HCT116 (cell line): ENCODE results near the gene POLR2C. TPM values are rescaled to one million over a fixed set of nuclear protein-coding genes. Genes with fewer than 3 reads are reported as not detected.

Source experiments
- ATAC-seq: fragments of 200-7000 bp; cut with Tn5 transposase; 2 replicates; pipeline ENCODE4 v1.9.1; 2020; ENCODE audit warnings: mild to moderate bottlenecking, moderate library complexity
- BruUV-seq: library from RNA; stranded (reverse); fragments of 400-500 nt; replicated peaks from 2 replicates; lab custom pipeline; 2021; lab: Mats Ljungman, UMichigan
- CTCF ChIA-PET: fragments of 300-600 bp; sonication (Branson Sonifier 250); formaldehyde crosslinking; loops from one replicate; lab custom pipeline; 2021; ENCODE audit warnings: antibody characterized with exemption; lab: Charles Lee
- POLR2A ChIA-PET: fragments of 300-600, 350-600 bp; sonication (Branson Sonifier 250); formaldehyde crosslinking; loops from one replicate; lab custom pipeline; 2021; ENCODE audit warnings: antibody characterized with exemption; lab: Charles Lee
- RAD21 ChIA-PET, 2 experiments: fragments of 300-600 bp; sonication (Branson Sonifier 250); formaldehyde crosslinking; loops; one replicate each; lab custom pipeline; 2023; ENCODE audit warnings: low total read pairs in 2 of 2; ENCODE audit not compliant: uncharacterized antibody in 2 of 2, unreplicated experiment in 2 of 2, low non-redundant PET in 1 of 2; lab: Charles Lee
- DNase-seq: peaks from one replicate; pipeline ENCODE4 v3.0.0-alpha.2; 2010; ENCODE audit warnings: low read depth, low spot score
- H2AFZ ChIP-seq: fragments of 200-600 bp; shearing (Covaris generic), sonication (generic); 2 replicates; pipeline ENCODE4 v1.6.1; 2017; ENCODE audit warnings: low read depth, mixed run types, mixed read lengths, antibody characterized with exemption, low read length; ENCODE audit not compliant: poor library complexity, severe bottlenecking
- H3K27ac ChIP-seq: 2 replicates; pipeline ENCODE4 v1.5.1; 2012; ENCODE audit warnings: low read depth, low read length
- H3K27me3 ChIP-seq: fragments of 200-600 bp; sonication (generic); 2 replicates; pipeline ENCODE4 v1.6.1; 2016; ENCODE audit warnings: mixed run types, low read length, mixed read lengths; ENCODE audit not compliant: insufficient read depth
- H3K36me3 ChIP-seq, 2 experiments: fragments of 200-500 bp in 1 of 2; fragments of 200-600 bp in 1 of 2; sonication (Bioruptor generic) in 1 of 2; sonication (generic) in 1 of 2; 2 replicates each; pipeline versions ENCODE4 v1.5.1 to v1.6.1; 2014 to 2016; ENCODE audit warnings: low read length in 2 of 2, inconsistent platforms in 1 of 2, mixed read lengths in 1 of 2, mixed run types in 1 of 2; ENCODE audit not compliant: insufficient read depth in 2 of 2, control insufficient read depth in 1 of 2
- H3K4me1 ChIP-seq, 2 experiments: fragments of 200-600 bp in 1 of 2; sonication (generic) in 1 of 2; 2 replicates each; pipeline versions ENCODE4 v1.5.1 to v1.6.1; 2012 to 2017; ENCODE audit warnings: low read length in 2 of 2, inconsistent platforms in 1 of 2, mild to moderate bottlenecking in 1 of 2, mixed read lengths in 1 of 2, mixed run types in 1 of 2, moderate library complexity in 1 of 2; ENCODE audit not compliant: insufficient read depth in 2 of 2, control insufficient read depth in 1 of 2
- H3K4me2 ChIP-seq: fragments of 200-600 bp; sonication (generic); 2 replicates; pipeline ENCODE4 v1.6.1; 2017; ENCODE audit warnings: mixed run types, low read length, mixed read lengths
- H3K4me3 ChIP-seq, 2 experiments: fragments of 200-600 bp in 1 of 2; sonication (generic) in 1 of 2; replicated peaks in 1 of 2; 2 replicates each; pipeline ENCODE4 v1.5.1; 2011 to 2016; ENCODE audit warnings: low read length in 2 of 2, control low read depth in 1 of 2, low read depth in 1 of 2, mild to moderate bottlenecking in 1 of 2, mixed read lengths in 1 of 2, mixed run types in 1 of 2
- H3K79me2 ChIP-seq: fragments of 200-600 bp; sonication (generic); 2 replicates; pipeline ENCODE4 v1.6.1; 2017; ENCODE audit warnings: mild to moderate bottlenecking, mixed run types, low read length, moderate library complexity, mixed read lengths; ENCODE audit not compliant: insufficient read depth
- H3K9ac ChIP-seq: fragments of 200-600 bp; sonication (generic); 2 replicates; pipeline ENCODE4 v1.6.1; 2016; ENCODE audit warnings: low read length, mixed read lengths
- H3K9me2 ChIP-seq: fragments of 200-600 bp; sonication (generic), shearing (Covaris generic); 2 replicates; pipeline ENCODE4 v1.6.1; 2017; ENCODE audit warnings: mixed run types, mild to moderate bottlenecking, moderate library complexity; ENCODE audit not compliant: insufficient read depth
- H3K9me3 ChIP-seq, 2 experiments: fragments of 200-500 bp in 1 of 2; fragments of 200-600 bp in 1 of 2; sonication (Bioruptor generic) in 1 of 2; sonication (generic) in 1 of 2; 2 replicates each; pipeline ENCODE4 v1.6.1; 2014 to 2017; ENCODE audit warnings: low read length in 2 of 2, mixed read lengths in 2 of 2, inconsistent platforms in 1 of 2, low read depth in 1 of 2, mild to moderate bottlenecking in 1 of 2, mixed run types in 1 of 2, moderate library complexity in 1 of 2; ENCODE audit not compliant: control insufficient read depth in 1 of 2, insufficient read depth in 1 of 2
- H4K20me1 ChIP-seq: fragments of 200-600 bp; sonication (generic), shearing (Covaris generic); 2 replicates; pipeline ENCODE4 v1.6.1; 2017; ENCODE audit warnings: mixed run types, mild to moderate bottlenecking, moderate library complexity; ENCODE audit not compliant: insufficient read depth
- CBX3 ChIP-seq: IDR thresholded peaks from 2 replicates; pipeline ENCODE4 v1.6.1; 2012; ENCODE audit warnings: low read depth
- CEBPB ChIP-seq: IDR thresholded peaks from 2 replicates; pipeline ENCODE4 v1.6.1; 2012; ENCODE audit warnings: low read depth
- ELF1 ChIP-seq: IDR thresholded peaks from 2 replicates; pipeline ENCODE4 v1.6.1; 2012; ENCODE audit warnings: low read depth, borderline replicate concordance
- EZH2 ChIP-seq: fragments of 200-600 bp; sonication (generic); IDR thresholded peaks from 2 replicates; pipeline ENCODE4 v1.6.1; 2017; ENCODE audit warnings: antibody characterized with exemption, mixed run types
- EZH2phosphoT487 ChIP-seq: fragments of 200-600 bp; IDR thresholded peaks from 2 replicates; pipeline ENCODE4 v1.6.1; 2018; ENCODE audit warnings: antibody characterized with exemption, borderline replicate concordance
- JUND ChIP-seq: IDR thresholded peaks from 2 replicates; pipeline ENCODE4 v1.6.1; 2012
- POLR2AphosphoS5 ChIP-seq: IDR thresholded peaks from 2 replicates; pipeline ENCODE4 v1.6.1; 2011; ENCODE audit warnings: mild to moderate bottlenecking, low read depth, low read length, moderate library complexity
- RAD21 ChIP-seq: IDR thresholded peaks from 2 replicates; pipeline ENCODE4 v1.6.1; 2012; ENCODE audit warnings: low read depth, mild to moderate bottlenecking
- SRF ChIP-seq: IDR thresholded peaks from 2 replicates; pipeline ENCODE4 v1.6.1; 2012; ENCODE audit warnings: low read depth
- TCF7L2 ChIP-seq: IDR thresholded peaks from 2 replicates; pipeline ENCODE4 v1.7.0; 2011; ENCODE audit warnings: borderline replicate concordance, inconsistent platforms; ENCODE audit not compliant: insufficient read depth, insufficient read length; ENCODE audit errors: extremely low read depth
- YY1 ChIP-seq: IDR thresholded peaks from 2 replicates; pipeline ENCODE4 v1.6.1; 2011; ENCODE audit warnings: low read length, low read depth, moderate library complexity, mild to moderate bottlenecking; ENCODE audit not compliant: insufficient replicate concordance; ENCODE audit errors: extremely low read depth
- intact Hi-C: fragments of 100-400 bp; cut with micrococcal nuclease; formaldehyde crosslinking; loops from 2 replicates; pipeline ENCODE4 v1.10.0; 2022
- total RNA-seq: library from RNA; stranded (reverse); gene quantifications from one replicate; pipeline ENCODE4 v1.2.1, GENCODE V29; 2021; ENCODE audit not compliant: unreplicated experiment
- TF ChIP-seq, protein P1 (sequence below): IDR thresholded peaks from 2 replicates; pipeline ENCODE4 v1.6.1; 2012
- TF ChIP-seq, protein P2 (sequence below), 3 experiments: fragments of 200-600 bp in 1 of 3; sonication (generic) in 1 of 3; IDR thresholded peaks in 2 of 3; conservative IDR thresholded peaks in 1 of 3; 2 replicates each; pipeline ENCODE4 v1.5.1; 2012 to 2017; ENCODE audit warnings: low read depth in 2 of 3, low read length in 2 of 3, antibody characterized with exemption in 1 of 3, borderline replicate concordance in 1 of 3, control low read depth in 1 of 3, mild to moderate bottlenecking in 1 of 3, mixed read lengths in 1 of 3, mixed run types in 1 of 3, moderate library complexity in 1 of 3; ENCODE audit not compliant: insufficient read depth in 1 of 3
- TF ChIP-seq, protein P3 (sequence below): IDR thresholded peaks from 2 replicates; pipeline ENCODE4 v1.6.1; 2012; ENCODE audit warnings: low read depth

The POLR2C gene
- total RNA-seq, 1 experiment from 2014 or later, result 74.4 TPM

DNA sequence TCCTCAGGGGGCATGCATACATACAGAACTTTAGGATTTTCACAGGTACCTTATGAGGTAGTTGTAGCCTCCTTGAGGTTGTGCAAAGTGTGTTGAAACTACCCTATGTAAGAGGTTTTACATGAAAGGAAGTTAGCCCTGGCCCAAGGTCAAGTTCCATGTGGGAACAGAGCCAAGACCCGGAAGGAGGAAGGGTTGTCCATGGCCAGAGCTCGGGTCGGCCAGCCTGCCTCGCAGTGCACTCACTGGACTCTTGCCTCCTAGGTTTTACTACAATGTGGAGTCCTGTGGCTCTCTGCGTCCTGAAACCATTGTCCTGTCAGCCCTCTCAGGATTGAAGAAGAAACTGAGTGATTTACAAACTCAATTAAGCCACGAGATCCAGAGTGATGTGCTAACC, 8.2 kb downstream of the POLR2C start:
- Histone ChIP-seq H3K36me3 (peaks cover 47 to 62% of the 10 kb centered on the region in 2 experiments; a peak in 3 of 4 replicates), H3K27ac (no peak overlapping the region), H3K4me1 (peaks cover 0 to 2% of the 10 kb centered on the region in 2 experiments; a peak in 2 of 4 replicates), H3K9me2 (no peaks in the 10 kb centered on the region), H3K9me3 (no peaks in the 10 kb centered on the region), H4K20me1 (no peaks in the 10 kb centered on the region), H3K4me2 (no peak overlapping the region), H3K9ac (no peak overlapping the region)
- ChIA-PET POLR2A (interaction anchor here (0.6 kb wide), 1 partner anchor 25 kb away, joined by 4 read pairs; no protein-coding TSS in a partner anchor), RAD21 (no interaction called here), CTCF (no interaction called here)
- BruUV-seq, result no TSS peak
- no peak for TF ChIP-seq YY1
- TF ChIP-seq JUND, result no peak
- TF ChIP-seq, protein P1, sequence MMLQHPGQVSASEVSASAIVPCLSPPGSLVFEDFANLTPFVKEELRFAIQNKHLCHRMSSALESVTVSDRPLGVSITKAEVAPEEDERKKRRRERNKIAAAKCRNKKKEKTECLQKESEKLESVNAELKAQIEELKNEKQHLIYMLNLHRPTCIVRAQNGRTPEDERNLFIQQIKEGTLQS, result no peak
- no peak for TF ChIP-seq TCF7L2
- TF ChIP-seq, protein P2, sequence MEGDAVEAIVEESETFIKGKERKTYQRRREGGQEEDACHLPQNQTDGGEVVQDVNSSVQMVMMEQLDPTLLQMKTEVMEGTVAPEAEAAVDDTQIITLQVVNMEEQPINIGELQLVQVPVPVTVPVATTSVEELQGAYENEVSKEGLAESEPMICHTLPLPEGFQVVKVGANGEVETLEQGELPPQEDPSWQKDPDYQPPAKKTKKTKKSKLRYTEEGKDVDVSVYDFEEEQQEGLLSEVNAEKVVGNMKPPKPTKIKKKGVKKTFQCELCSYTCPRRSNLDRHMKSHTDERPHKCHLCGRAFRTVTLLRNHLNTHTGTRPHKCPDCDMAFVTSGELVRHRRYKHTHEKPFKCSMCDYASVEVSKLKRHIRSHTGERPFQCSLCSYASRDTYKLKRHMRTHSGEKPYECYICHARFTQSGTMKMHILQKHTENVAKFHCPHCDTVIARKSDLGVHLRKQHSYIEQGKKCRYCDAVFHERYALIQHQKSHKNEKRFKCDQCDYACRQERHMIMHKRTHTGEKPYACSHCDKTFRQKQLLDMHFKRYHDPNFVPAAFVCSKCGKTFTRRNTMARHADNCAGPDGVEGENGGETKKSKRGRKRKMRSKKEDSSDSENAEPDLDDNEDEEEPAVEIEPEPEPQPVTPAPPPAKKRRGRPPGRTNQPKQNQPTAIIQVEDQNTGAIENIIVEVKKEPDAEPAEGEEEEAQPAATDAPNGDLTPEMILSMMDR (IDR thresholded peaks at IDR 0.05 in 2 of 3, conservative IDR thresholded peaks at IDR 0.05 in 1 of 3; ENCODE audit: borderline replicate concordance in 1 of 3, insufficient read depth in 1 of 3, low read depth in 2 of 3, low read length in 2 of 3), result no peak
- TF ChIP-seq, all 23 proteins: peak for 0
- ATAC-seq (no peak), DNase-seq (no peak)
- H3K4me3 ChIP-seq, result no peak overlapping the region
- no peaks in the 10 kb centered on the region for H3K27me3 ChIP-seq
- intact Hi-C loops, result no loop called here
- H3K79me2 ChIP-seq, result peaks cover 8% of the 10 kb centered on the region; the same call in 1 of the 2 replicates
- no peak overlapping the region for H2AFZ ChIP-seq

DNA sequence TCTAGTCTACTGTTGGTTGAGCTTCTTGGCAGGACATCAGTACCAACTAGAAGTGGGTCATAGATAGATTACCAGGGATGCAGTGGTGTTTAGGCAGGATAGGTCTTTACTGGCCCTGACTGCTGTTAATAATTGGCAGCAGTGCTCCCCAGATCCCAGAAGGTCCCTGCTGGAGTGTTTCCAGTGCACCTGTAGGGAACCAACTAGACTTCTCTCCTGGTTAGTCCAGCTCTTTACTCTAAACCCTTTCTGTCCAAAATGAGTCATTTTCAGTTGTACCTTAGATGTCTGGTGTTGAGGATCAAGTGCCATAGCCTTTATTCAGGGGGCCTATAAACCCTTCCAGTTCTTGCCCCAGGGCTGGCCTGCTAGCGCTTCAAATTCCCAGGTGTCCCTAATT, 8.7 kb downstream of the POLR2C start:
- no peak overlapping the region for H3K27ac ChIP-seq
- RAD21 ChIA-PET, result no interaction called here
- intact Hi-C loops, result no loop called here
- no peak for TF ChIP-seq RAD21
- no peak for TF ChIP-seq ELF1
- no peak for TF ChIP-seq POLR2AphosphoS5
- no peak for TF ChIP-seq EZH2
- TF ChIP-seq CEBPB, result no peak
- TF ChIP-seq TCF7L2, result no peak
- no peak for TF ChIP-seq SRF
- TF ChIP-seq, protein P3, sequence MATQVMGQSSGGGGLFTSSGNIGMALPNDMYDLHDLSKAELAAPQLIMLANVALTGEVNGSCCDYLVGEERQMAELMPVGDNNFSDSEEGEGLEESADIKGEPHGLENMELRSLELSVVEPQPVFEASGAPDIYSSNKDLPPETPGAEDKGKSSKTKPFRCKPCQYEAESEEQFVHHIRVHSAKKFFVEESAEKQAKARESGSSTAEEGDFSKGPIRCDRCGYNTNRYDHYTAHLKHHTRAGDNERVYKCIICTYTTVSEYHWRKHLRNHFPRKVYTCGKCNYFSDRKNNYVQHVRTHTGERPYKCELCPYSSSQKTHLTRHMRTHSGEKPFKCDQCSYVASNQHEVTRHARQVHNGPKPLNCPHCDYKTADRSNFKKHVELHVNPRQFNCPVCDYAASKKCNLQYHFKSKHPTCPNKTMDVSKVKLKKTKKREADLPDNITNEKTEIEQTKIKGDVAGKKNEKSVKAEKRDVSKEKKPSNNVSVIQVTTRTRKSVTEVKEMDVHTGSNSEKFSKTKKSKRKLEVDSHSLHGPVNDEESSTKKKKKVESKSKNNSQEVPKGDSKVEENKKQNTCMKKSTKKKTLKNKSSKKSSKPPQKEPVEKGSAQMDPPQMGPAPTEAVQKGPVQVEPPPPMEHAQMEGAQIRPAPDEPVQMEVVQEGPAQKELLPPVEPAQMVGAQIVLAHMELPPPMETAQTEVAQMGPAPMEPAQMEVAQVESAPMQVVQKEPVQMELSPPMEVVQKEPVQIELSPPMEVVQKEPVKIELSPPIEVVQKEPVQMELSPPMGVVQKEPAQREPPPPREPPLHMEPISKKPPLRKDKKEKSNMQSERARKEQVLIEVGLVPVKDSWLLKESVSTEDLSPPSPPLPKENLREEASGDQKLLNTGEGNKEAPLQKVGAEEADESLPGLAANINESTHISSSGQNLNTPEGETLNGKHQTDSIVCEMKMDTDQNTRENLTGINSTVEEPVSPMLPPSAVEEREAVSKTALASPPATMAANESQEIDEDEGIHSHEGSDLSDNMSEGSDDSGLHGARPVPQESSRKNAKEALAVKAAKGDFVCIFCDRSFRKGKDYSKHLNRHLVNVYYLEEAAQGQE, result no peak
- no peak for TF ChIP-seq YY1
- TF ChIP-seq, protein P1, result no peak
- no peak for TF ChIP-seq CBX3
- TF ChIP-seq EZH2phosphoT487, result no peak

More for the DNA sequence above, 8.7 kb downstream of the POLR2C start:
- no peak overlapping the region for H3K4me2 ChIP-seq
- H3K4me3 ChIP-seq, result no peak overlapping the region
- H3K9me2 ChIP-seq, result no peaks in the 10 kb centered on the region
- H4K20me1 ChIP-seq, result no peaks in the 10 kb centered on the region
- no peak for DNase-seq
- H3K27me3 ChIP-seq, result no peaks in the 10 kb centered on the region
- CTCF ChIA-PET, result no interaction called here
- peaks cover 4 to 7% of the 10 kb centered on the region in 2 experiments; a peak in 3 of 4 replicates for H3K4me1 ChIP-seq
- H3K36me3 ChIP-seq, result peaks cover 42 to 57% of the 10 kb centered on the region in 2 experiments; a peak in 3 of 4 replicates
- no peak overlapping the region for H3K9ac ChIP-seq
- no peak for ATAC-seq
- no peak overlapping the region for H2AFZ ChIP-seq
- no peaks in the 10 kb centered on the region for H3K9me3 ChIP-seq
- POLR2A ChIA-PET, result interaction anchor here (0.6 kb wide), 1 partner anchor 25 kb away, joined by 4 read pairs; no protein-coding TSS in a partner anchor
- H3K79me2 ChIP-seq, result peaks cover 3% of the 10 kb centered on the region; the same call in 1 of the 2 replicates
- no TSS peak for BruUV-seq
